A204.1 (cell line): Measurements from ENCODE around the gene ZNF362.

Experiments
- FAIRE-seq: peaks from 2 replicates; lab custom pipeline; 2012; peaks lifted over from hg19 to GRCh38; lab: Jason Lieb, UNC

Gene ZNF362

DNA sequence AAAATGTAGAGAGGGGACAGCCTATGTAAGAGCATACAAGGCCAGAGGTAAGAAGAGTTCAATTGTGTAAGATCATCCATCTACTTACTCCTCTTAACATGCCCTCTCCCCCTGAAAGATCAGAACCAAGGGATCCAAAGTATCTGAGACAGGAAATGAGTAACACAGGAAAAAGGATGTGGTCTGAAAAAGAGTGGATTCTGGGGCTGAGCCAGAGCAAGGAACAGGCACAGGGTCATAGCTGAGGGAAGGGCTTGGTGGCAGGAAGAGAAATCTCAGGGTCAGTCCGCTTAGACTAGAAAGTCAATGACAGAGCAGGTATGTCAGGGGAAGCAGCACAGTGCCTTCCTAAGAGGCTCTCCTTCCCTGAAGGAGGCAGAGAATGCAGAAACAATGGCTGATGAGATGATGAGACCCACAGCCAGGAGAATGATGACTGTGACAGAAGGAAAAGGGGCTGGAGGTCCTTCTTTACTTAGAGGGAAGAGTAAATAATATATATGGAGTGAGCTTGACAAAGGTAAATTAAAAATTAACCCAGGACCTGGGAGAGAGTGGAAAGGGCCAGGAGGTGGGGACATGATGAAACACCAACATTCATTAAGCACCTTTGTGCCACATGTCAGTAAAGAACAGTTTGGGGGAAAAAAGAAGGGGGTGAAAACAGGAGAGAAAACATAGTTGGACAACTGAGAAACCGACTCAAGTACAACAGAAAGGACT lies 90.8 kb downstream of the ZNF362 start:
- FAIRE-seq, result no peak

DNA sequence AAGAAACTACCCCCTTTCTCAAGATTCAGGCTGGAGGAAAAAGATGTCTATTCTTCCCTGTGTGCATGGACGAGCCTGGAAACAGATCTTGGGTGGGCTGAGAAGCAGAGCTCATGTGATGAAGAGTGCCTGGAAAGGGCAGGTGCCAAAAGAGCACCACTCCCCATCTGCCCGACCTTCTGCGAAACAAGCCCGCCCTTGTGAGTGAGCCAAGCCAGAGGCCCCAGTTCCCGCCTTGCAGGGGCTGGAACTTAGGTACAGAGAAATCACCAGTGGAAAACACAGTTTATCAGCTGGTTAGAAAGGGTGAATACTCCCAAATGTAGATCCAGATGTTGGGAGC lies 91.3 kb downstream of the ZNF362 start:
- FAIRE-seq, result no peak

DNA sequence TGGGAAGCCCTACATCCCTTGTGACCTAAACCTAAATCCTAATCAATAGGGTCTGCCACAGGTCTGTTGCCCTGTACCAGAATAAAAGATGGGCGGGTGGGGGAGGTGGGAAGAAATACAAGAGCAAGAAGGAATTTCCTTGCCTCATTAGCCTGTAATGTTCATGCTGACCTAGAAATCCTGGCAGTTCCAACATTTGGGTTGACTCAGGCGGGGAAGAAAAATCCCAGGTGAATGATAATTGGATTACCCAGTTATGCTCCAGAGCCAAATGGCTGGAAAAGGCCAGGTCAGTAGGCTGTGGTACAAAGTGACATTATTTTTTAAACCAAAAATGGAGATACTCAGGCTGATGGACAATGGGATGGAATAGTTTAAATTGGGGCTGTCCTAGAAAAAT lies 91.9 kb downstream of the ZNF362 start:
- no peak for FAIRE-seq

DNA sequence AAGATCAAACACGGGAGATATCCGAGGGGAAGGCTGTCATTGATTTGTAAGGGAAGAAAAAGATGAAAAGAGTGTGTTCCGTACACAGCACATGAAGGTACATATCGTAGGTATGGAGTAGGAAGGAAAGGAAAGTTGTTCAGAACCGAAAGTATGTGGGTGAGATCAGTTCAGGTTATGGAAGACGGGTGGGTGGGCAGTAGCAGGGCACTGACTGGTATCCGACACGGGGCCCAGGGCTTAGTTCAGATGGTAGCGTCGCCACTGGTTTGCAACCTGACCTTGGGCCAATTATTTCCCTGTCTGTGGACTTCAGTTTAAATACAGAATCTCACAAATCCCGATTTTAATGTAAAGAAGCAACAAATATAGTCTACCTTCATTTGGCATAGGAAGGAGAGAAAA lies 92.4 kb downstream of the ZNF362 start:
- no peak for FAIRE-seq

DNA sequence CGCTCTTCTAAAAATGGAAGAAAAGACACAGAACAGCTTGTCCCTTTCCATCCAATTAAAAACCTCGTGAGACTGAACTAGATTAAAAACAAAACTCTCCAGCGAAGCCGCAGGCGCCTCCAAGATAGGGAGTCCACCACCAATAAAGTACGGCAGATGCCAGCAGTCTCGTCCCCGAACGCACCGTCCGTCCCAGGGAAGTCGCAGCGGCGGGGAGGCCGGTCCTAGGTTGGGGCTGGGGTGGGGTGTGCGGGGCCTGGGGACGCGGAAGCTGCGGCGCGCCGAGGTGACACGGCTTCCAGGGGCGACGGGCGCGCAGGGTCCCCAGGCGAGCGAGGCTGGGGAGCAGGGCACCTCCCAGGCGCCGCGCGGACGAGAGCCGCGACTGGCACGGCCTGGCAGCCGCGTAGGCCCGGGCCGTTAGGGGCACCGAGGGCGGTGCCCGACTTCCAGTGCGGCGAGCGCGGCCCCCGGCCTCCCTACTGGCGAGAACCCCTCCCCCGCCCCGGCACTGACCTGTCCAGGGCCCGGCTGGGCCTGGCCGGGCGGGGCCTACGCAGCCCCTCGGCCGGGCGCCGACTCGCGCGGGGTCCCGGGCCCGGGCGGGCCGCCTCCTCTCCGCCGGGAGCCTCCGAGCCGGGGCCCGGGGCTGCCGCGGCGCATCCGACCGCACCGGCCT lies 92.9 kb downstream of the ZNF362 start:
- FAIRE-seq, result no peak

DNA sequence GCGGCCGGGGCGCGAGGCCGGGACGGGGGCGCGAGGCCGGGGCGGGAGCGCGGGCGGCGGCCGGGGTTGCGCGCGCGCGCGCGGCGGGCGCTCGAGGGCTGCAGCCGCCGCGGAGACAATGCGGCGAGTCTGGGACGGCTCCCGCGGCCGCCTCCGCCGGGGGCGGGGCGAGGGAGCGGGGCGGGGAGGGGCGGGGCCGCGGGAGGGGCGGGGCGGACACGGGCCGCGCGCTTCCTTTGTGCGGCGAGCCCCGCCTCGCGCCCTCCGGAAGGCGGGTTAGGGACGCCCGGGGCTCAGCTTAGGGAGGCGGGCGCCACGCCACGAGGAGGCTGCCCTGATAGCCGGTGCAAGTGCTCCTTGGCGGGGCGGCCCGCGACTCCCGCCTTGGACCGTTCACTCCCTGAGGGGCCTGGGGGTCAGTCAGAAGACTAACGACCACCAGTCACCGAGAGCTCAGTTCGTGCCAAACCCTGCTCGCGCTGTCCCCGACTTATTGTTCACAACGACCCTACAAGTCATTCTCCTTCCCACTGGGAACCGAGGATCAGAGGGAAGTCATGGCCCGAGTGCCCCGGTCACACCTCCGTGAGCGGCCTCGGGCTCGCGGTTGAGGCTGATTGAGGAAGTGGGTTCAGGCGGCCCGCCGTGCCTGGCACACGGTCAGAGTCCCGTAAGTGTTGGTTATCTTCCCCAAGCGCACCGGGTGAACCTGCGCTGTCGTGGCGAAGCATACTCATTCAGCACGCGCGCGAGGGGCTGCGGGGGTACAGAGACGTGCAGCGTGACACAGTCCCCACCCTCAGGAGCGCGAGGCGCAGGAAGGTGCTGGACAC lies 93.7 kb downstream of the ZNF362 start:
- FAIRE-seq, result no peak
